ENCODE measurements around the gene ATG12. TPM values are rescaled to one million over a fixed set of nuclear protein-coding genes. Genes with fewer than 3 reads are reported as not detected.

Gene ATG12
- total RNA-seq, 1 experiment from 2014 or later = 39.9 TPM

- TF ChIP-seq ZNF317 (CRISPR knock-in tag; IDR thresholded peaks at IDR 0.05; ENCODE audit: borderline replicate concordance, low read depth) = no peak
- no peak for TF ChIP-seq CTCF (IDR thresholded peaks at IDR 0.05)
- no peak for TF ChIP-seq E2F4 (CRISPR knock-in tag; IDR thresholded peaks at IDR 0.05; ENCODE audit: borderline replicate concordance, low read depth)
- no peak for TF ChIP-seq NR3C1 (CRISPR knock-in tag; conservative IDR thresholded peaks at IDR 0.05; ENCODE audit: low read depth)
- no peak for TF ChIP-seq USF1 (CRISPR knock-in tag; IDR thresholded peaks at IDR 0.05)
- TF ChIP-seq ZNF416 (CRISPR knock-in tag; IDR thresholded peaks at IDR 0.05) = no peak
- no peak for TF ChIP-seq STAT6 (CRISPR knock-in tag; conservative IDR thresholded peaks at IDR 0.05; ENCODE audit: low read depth)
- TF ChIP-seq ZNF263 (CRISPR knock-in tag; IDR thresholded peaks at IDR 0.05; ENCODE audit: low read depth) = peak; percentile 96
These were observed 25.6 kb downstream of the ATG12 start (continued) for GRCh38 chr5:115815693-115816225.

- TF ChIP-seq TEAD1 (CRISPR knock-in tag; IDR thresholded peaks at IDR 0.05) = no peak
- TF ChIP-seq NFATC4 (CRISPR knock-in tag; IDR thresholded peaks at IDR 0.05) = no peak
- no peak for TF ChIP-seq FOXP1 (CRISPR knock-in tag; IDR thresholded peaks at IDR 0.05; ENCODE audit: borderline replicate concordance)
- TF ChIP-seq GRHL2 (CRISPR knock-in tag; IDR thresholded peaks at IDR 0.05; ENCODE audit: insufficient replicate concordance, severe bottlenecking) = no peak
- no peak for TF ChIP-seq FOXJ3 (CRISPR knock-in tag; IDR thresholded peaks at IDR 0.05; ENCODE audit: borderline replicate concordance)
- TF ChIP-seq IRF1 (CRISPR knock-in tag; IDR thresholded peaks at IDR 0.05) = no peak
- H3K36me3 Mint-ChIP-seq = peaks cover 2% of the 10 kb centered on the region; the same call in 1 of the 2 replicates
- no peak overlapping the region for H3K27ac Mint-ChIP-seq
- no peaks in the 10 kb centered on the region for H3K9me3 Mint-ChIP-seq
- DNase-seq (ENCODE audit: low spot score) (no peak), ATAC-seq (peak; percentile 3; the same call in 1 of the 2 replicates)
- peaks cover 25% of the 10 kb centered on the region for H3K4me1 Mint-ChIP-seq
- peaks cover 27% of the 10 kb centered on the region for H3K27me3 Mint-ChIP-seq (ENCODE audit: low read depth)
- ChIA-PET CTCF (interaction anchor here (0.7 to 2.1 kb wide), 5 partner anchors 16 to 241 kb away, joined by 3 to 6 read pairs (median 5); no protein-coding TSS in a partner anchor), POLR2A (no interaction called here)
- peak overlapping the region; percentile 95 for H3K4me3 Mint-ChIP-seq
These were observed 26.2 kb downstream of the ATG12 start for GRCh38 chr5:115815006-115815692.

GRCh38 chr5:115813719-115814118 is 27.6 kb downstream of the ATG12 start:
- CTCF ChIA-PET = no interaction called here
- TF ChIP-seq MXD4 (CRISPR knock-in tag; IDR thresholded peaks at IDR 0.05; ENCODE audit: borderline replicate concordance) = no peak
- TF ChIP-seq ATF6 (CRISPR knock-in tag; IDR thresholded peaks at IDR 0.05) = no peak
- TF ChIP-seq ZNF396 (CRISPR knock-in tag; IDR thresholded peaks at IDR 0.05; ENCODE audit: borderline replicate concordance) = no peak
- TF ChIP-seq PREB (CRISPR knock-in tag; IDR thresholded peaks at IDR 0.05; ENCODE audit: borderline replicate concordance) = no peak
- no peak for TF ChIP-seq ZNF671 (CRISPR knock-in tag; IDR thresholded peaks at IDR 0.05)
- TF ChIP-seq NR2C2 (CRISPR knock-in tag; IDR thresholded peaks at IDR 0.05) = no peak
- TF ChIP-seq JUN (CRISPR knock-in tag; IDR thresholded peaks at IDR 0.05) = no peak

More at GRCh38 chr5:115813719-115814118, 27.6 kb downstream of the ATG12 start:
- Mint-ChIP-seq H3K36me3 (peaks cover 2% of the 10 kb centered on the region; the same call in 1 of the 2 replicates), H3K4me1 (peaks cover 23% of the 10 kb centered on the region), H3K4me3 (no peak overlapping the region), H3K9me3 (no peaks in the 10 kb centered on the region), H3K27me3 (ENCODE audit: low read depth) (peaks cover 27% of the 10 kb centered on the region), H3K27ac (no peak overlapping the region)
- POLR2A ChIA-PET = no interaction called here
- DNase-seq (ENCODE audit: low spot score) (no peak), ATAC-seq (no peak)

Measured in WTC11 (cell line).